LNCaP clone FGC (cell line): ENCODE data around the gene RPL7A.
"Not testable (repeated sequence)": the region's sequence is repeated elsewhere in the genome, so short reads cannot be mapped to it uniquely, and the experiment has no call there.

Experiments
- DNase-seq: peaks from one replicate; pipeline ENCODE4 v3.0.0-alpha.2; 2011; ENCODE audit warnings: low read depth
- H3K4me3 ChIP-seq: 2 replicates; pipeline ENCODE4 v1.5.1; 2011; ENCODE audit warnings: mild to moderate bottlenecking, low read depth, low read length, control low read depth
- CTCF ChIP-seq: IDR thresholded peaks from 2 replicates; pipeline ENCODE4 v1.5.1; 2012; ENCODE audit warnings: mild to moderate bottlenecking; ENCODE audit not compliant: control insufficient read depth, insufficient read depth; ENCODE audit errors: extremely low read depth

The RPL7A gene

DNA sequence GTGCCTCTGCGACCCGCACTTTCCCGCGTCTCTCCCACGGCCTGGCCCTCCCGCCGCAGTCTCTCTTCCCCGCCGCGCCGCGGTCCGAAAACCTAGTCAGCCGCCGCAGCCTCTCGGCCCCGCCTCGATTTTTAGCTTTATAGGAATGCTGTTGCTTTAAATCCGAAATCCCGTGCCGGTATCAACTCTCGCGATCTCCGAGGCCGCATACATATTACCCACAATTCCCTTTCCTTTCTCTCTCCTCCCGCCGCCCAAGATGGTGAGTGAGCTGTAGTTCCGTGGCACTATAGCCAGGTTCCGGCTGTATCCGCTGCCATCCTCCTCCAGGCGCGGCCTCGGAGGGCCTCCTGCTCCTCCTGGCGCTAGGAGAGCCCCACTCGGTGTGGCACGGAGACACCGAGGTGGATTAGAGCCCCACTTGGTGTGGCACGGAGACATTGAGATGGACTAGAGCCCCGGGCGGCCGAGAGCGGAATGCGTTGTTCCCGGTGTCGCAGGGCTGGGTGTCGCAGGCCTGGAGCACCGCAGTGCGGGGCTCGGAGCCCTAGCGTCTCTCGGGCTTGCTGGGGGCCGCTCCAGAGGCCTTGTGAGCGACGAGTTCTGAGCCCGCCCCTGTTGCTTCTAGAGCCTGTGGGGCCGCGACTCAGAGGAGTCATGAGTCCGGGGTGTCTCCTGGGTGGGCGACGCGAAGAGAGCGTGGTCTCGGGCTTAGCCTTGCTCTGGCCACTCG is at the start of gene RPL7A, which contains the start of gene MED22:
Gene RPL7A (plus strand): TSS at position 234 of the 733 bp plus-strand sequence. CDS start 26 bp downstream, at position 260.
Gene MED22 (minus strand): TSS at position 147 of the 733 bp plus-strand sequence. CDS start 1,469 bp downstream, outside the sequence.
- H3K4me3 ChIP-seq, result peak within 1 kb of the TSS; percentile 97
- no peak for TF ChIP-seq CTCF
- DNase-seq, result peak; percentile 91

- DNase-seq, H3K4me3 ChIP-seq: not testable (repeated sequence)
These were observed 48.0 kb upstream of the RPL7A start for GRCh38 chr9:133299996-133300395.

- DNase-seq, result no peak
- no peak overlapping the region for H3K4me3 ChIP-seq
- TF ChIP-seq CTCF, result no peak
These were observed 46.5 kb upstream of the RPL7A start for GRCh38 chr9:133301253-133302230.

GRCh38 chr9:133303266-133304157 is 44.5 kb upstream of the RPL7A start:
- no peak for DNase-seq
- TF ChIP-seq CTCF, result no peak
- H3K4me3 ChIP-seq, result no peak overlapping the region

- TF ChIP-seq CTCF, result no peak
- no peak for DNase-seq
- no peak overlapping the region for H3K4me3 ChIP-seq
These were observed 43.9 kb upstream of the RPL7A start for GRCh38 chr9:133304158-133304470.

DNA sequence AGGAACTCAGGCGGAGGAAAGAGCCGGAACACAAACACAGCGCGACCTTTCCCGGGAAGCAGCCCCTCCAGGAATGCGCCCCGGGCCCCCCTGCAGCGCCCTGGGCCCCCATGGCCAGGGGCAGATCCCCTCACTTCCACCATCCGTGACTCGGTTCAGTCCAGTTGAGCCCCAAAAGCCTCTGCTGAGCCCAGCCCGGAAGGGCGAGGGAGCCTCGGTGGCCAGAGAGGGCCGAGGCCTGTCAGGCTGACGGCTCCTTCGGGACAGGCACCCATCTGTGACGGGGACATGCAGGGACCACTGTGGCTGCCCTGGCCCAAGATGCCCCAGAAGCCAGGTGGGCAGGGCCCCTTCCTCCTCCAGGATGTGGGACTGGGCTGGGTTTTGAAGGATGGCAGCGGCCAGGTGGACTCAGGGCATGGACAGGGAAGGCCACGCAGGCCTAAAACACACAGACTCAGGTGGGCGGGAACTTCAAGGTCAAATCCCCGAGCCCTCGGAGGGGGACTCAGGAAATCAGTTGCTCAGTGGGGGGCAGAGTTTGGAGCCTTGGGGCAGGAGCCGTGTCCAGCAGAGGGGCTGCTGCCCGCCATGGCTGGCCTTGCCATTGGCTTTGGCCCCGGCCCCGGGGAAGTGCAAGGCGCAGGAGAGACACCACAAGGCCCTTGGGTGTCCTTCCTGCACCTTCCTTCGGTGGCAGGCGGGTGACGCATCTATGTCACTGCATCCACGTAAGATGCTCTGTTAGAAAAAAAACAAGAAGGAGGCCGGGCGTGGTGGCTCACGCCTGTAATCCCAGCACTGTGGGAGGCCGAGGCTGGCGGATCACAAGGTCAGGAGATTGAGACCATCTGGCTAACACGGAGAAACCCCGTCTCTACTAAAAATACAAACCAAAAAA is 43.3 kb upstream of the RPL7A start:
- DNase-seq, result no peak
- no peak overlapping the region for H3K4me3 ChIP-seq
- TF ChIP-seq CTCF, result no peak
